NCI-H2196 (cell line): ENCODE measurements around the gene SLC38A2.

Experiments used
- DNase-seq: peaks from one replicate; lab custom pipeline; 2025; ENCODE audit not compliant: unreplicated experiment; lab: John Stamatoyannopoulos, UW

Gene SLC38A2

GRCh38 chr12:46362895-46363581 lies 9.5 kb downstream of the SLC38A2 start:
- no peak for DNase-seq

- no peak for DNase-seq
These were observed 10.9 kb downstream of the SLC38A2 start for GRCh38 chr12:46361667-46362034.

GRCh38 chr12:46360908-46361666 lies 11.5 kb downstream of the SLC38A2 start:
- DNase-seq: no peak

GRCh38 chr12:46360370-46360769 lies 12.2 kb downstream of the SLC38A2 start:
- DNase-seq: no peak

- no peak for DNase-seq
These were observed 12.8 kb downstream of the SLC38A2 start for GRCh38 chr12:46359667-46360280.

GRCh38 chr12:46358791-46359666 lies 13.5 kb downstream of the SLC38A2 start:
- DNase-seq: no peak

GRCh38 chr12:46358325-46358700 lies 14.3 kb downstream of the SLC38A2 start:
- DNase-seq: no peak

GRCh38 chr12:46357438-46358324 lies 14.9 kb downstream of the SLC38A2 start:
- DNase-seq: no peak

- DNase-seq: no peak
These were observed 15.7 kb downstream of the SLC38A2 start for GRCh38 chr12:46356655-46357437.

GRCh38 chr12:46354802-46355199 lies 17.8 kb downstream of the SLC38A2 start:
- no peak for DNase-seq

GRCh38 chr12:46354111-46354801 lies 18.3 kb downstream of the SLC38A2 start:
- DNase-seq: no peak

- DNase-seq: no peak
These were observed 20.5 kb downstream of the SLC38A2 start for GRCh38 chr12:46351886-46352650.

- DNase-seq: no peak
These were observed 21.4 kb downstream of the SLC38A2 start for GRCh38 chr12:46351138-46351537.

- DNase-seq: no peak
These were observed 23.3 kb downstream of the SLC38A2 start for GRCh38 chr12:46349253-46349652.

- DNase-seq: no peak
These were observed 29.3 kb downstream of the SLC38A2 start for GRCh38 chr12:46343118-46343852.

- no peak for DNase-seq
These were observed 30.0 kb downstream of the SLC38A2 start for GRCh38 chr12:46342562-46343033.

- no peak for DNase-seq
These were observed 33.5 kb downstream of the SLC38A2 start for GRCh38 chr12:46339051-46339450.
